WTC11 (cell line): Measurements from ENCODE around the gene MYBPC2. TPM values are rescaled to one million over a fixed set of nuclear protein-coding genes. Genes with fewer than 3 reads are reported as not detected.
"Not testable (repeated sequence)": the region's sequence is repeated elsewhere in the genome, so short reads cannot be mapped to it uniquely, and the experiment has no call there.

ENCODE experiments used
- ATAC-seq: fragments of 200-7000 bp; cut with Tn5 transposase; 2 replicates; pipeline ENCODE4 v1.10.0; 2021; ENCODE audit warnings: mild to moderate bottlenecking, moderate library complexity
- CTCF ChIA-PET: fragments of 300-600 bp; sonication (Branson Sonifier 250); formaldehyde crosslinking; loops from one replicate; lab custom pipeline; 2021; ENCODE audit warnings: antibody characterized with exemption; lab: Charles Lee
- POLR2A ChIA-PET: fragments of 350-600 bp; sonication (Branson Sonifier 250); formaldehyde crosslinking; loops from one replicate; lab custom pipeline; 2021; ENCODE audit warnings: antibody characterized with exemption; lab: Charles Lee
- DNase-seq: peaks from one replicate; pipeline ENCODE4 v3.0.0; 2021; ENCODE audit warnings: low spot score
- H3K27ac Mint-ChIP-seq: 2 replicates; pipeline ENCODE4 v1.8.0; 2021; ENCODE audit warnings: mixed read lengths
- H3K27me3 Mint-ChIP-seq: 2 replicates; pipeline ENCODE4 v1.8.0; 2021; ENCODE audit warnings: low read depth, mild to moderate bottlenecking, moderate library complexity, mixed read lengths
- H3K36me3 Mint-ChIP-seq: 2 replicates; pipeline ENCODE4 v1.8.0; 2021; ENCODE audit warnings: mixed read lengths
- H3K4me1 Mint-ChIP-seq: 2 replicates; pipeline ENCODE4 v1.8.0; 2022; ENCODE audit warnings: mixed read lengths
- H3K4me3 Mint-ChIP-seq: 2 replicates; pipeline ENCODE4 v1.8.0; 2021; ENCODE audit warnings: mild to moderate bottlenecking, moderate library complexity, mixed read lengths
- H3K9me3 Mint-ChIP-seq: 2 replicates; pipeline ENCODE4 v1.8.0; 2021; ENCODE audit warnings: mixed read lengths
- CREB1 ChIP-seq: sonication (generic); formaldehyde crosslinking; IDR thresholded peaks from 2 replicates; pipeline ENCODE4 v1.8.0; 2023; ENCODE audit warnings: mild to moderate bottlenecking, missing genetic modification reagents
- FOXP1 ChIP-seq: sonication (generic); formaldehyde crosslinking; IDR thresholded peaks from 2 replicates; pipeline ENCODE4 v1.8.0; 2022; ENCODE audit warnings: missing genetic modification reagents, mild to moderate bottlenecking, moderate library complexity, borderline replicate concordance
- MXD4 ChIP-seq: fragments of 250-450 bp; sonication (Bioruptor Pico); IDR thresholded peaks from 2 replicates; pipeline ENCODE4 v1.8.0; 2021; ENCODE audit warnings: mild to moderate bottlenecking, moderate library complexity, borderline replicate concordance
- MYBL2 ChIP-seq: sonication (generic); formaldehyde crosslinking; IDR thresholded peaks from 2 replicates; pipeline ENCODE4 v1.8.1; 2023; ENCODE audit warnings: mild to moderate bottlenecking, moderate library complexity, missing genetic modification reagents
- NR1H2 ChIP-seq: sonication (generic); formaldehyde crosslinking; IDR thresholded peaks from 2 replicates; pipeline ENCODE4 v1.9.0; 2021; ENCODE audit warnings: mild to moderate bottlenecking, moderate library complexity, missing genetic modification reagents
- NR2C2 ChIP-seq: sonication (generic); formaldehyde crosslinking; IDR thresholded peaks from 2 replicates; pipeline ENCODE4 v1.8.0; 2022; ENCODE audit warnings: mild to moderate bottlenecking, missing genetic modification reagents
- RORB ChIP-seq: fragments of 250-450 bp; sonication (Bioruptor Pico); IDR thresholded peaks from 2 replicates; pipeline ENCODE4 v1.9.0; 2021; ENCODE audit warnings: mild to moderate bottlenecking
- SMAD3 ChIP-seq: sonication (generic); formaldehyde crosslinking; IDR thresholded peaks from 2 replicates; pipeline ENCODE4 v1.8.0; 2022; ENCODE audit warnings: missing genetic modification reagents, mild to moderate bottlenecking, borderline replicate concordance
- ZNF263 ChIP-seq: sonication (generic); formaldehyde crosslinking; IDR thresholded peaks from 2 replicates; pipeline ENCODE4 v1.8.1; 2022; ENCODE audit warnings: low read depth, mild to moderate bottlenecking, moderate library complexity, missing genetic modification reagents
- ZNF671 ChIP-seq: fragments of 250-450 bp; sonication (Bioruptor Pico); IDR thresholded peaks from 2 replicates; pipeline ENCODE4 v1.8.0; 2021; ENCODE audit warnings: mild to moderate bottlenecking
- total RNA-seq: library from RNA; stranded (reverse); gene quantifications from 3 replicates; pipeline ENCODE4 v1.2.3, GENCODE V29; 2021
- TF ChIP-seq, protein P1 (sequence below): sonication (generic); formaldehyde crosslinking; IDR thresholded peaks from 2 replicates; pipeline ENCODE4 v1.8.1; 2023; ENCODE audit warnings: mild to moderate bottlenecking, missing genetic modification reagents, moderate library complexity
- TF ChIP-seq, protein P2 (sequence below): fragments of 250-450 bp; sonication (Bioruptor Pico); IDR thresholded peaks from 2 replicates; pipeline ENCODE4 v1.9.0; 2021; ENCODE audit warnings: mild to moderate bottlenecking
- TF ChIP-seq, protein P3 (sequence below): sonication (generic); formaldehyde crosslinking; IDR thresholded peaks from 2 replicates; pipeline ENCODE4 v1.8.1; 2022; ENCODE audit warnings: low read depth, missing genetic modification reagents, borderline replicate concordance
- TF ChIP-seq, protein P4 (sequence below): sonication (generic); formaldehyde crosslinking; IDR thresholded peaks from 2 replicates; pipeline ENCODE4 v1.8.0; 2023; ENCODE audit warnings: missing genetic modification reagents, mild to moderate bottlenecking, borderline replicate concordance

Gene MYBPC2
- total RNA-seq, 1 experiment from 2014 or later: 2.6 TPM

DNA sequence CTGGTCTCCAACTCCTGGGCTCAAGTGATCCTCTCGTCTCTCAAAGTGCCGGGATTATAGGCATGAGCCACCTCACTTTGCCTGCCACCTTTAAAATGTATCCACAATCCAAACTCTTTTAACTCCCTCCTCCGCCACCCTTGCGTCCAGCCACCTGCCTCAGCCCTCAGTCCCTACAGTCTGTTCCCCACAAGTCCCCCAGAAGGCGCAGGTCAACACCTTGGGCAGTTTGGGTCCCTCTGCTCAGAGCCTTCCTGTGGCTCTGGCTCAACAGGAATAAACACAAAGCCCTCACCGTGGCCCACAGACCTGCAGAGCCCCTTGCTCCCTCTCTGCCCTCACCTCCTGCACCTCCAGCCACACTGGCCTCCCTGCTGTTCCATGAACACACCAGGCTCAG lies 36.1 kb downstream of the MYBPC2 start:
- Mint-ChIP-seq H3K4me3 (no peak overlapping the region), H3K27ac (no peak overlapping the region), H3K4me1 (peaks cover 7% of the 10 kb centered on the region), H3K36me3 (no peaks in the 10 kb centered on the region), H3K9me3 (peaks cover 7% of the 10 kb centered on the region), H3K27me3 (peaks cover 4% of the 10 kb centered on the region)
- CTCF ChIA-PET: interaction anchor here (0.6 kb wide), 1 partner anchor 392 kb away, joined by 4 read pairs; no protein-coding TSS in a partner anchor
- DNase-seq (no peak), ATAC-seq (no peak)
- no peak for TF ChIP-seq MYBL2 (CRISPR knock-in tag)
- TF ChIP-seq, protein P1, sequence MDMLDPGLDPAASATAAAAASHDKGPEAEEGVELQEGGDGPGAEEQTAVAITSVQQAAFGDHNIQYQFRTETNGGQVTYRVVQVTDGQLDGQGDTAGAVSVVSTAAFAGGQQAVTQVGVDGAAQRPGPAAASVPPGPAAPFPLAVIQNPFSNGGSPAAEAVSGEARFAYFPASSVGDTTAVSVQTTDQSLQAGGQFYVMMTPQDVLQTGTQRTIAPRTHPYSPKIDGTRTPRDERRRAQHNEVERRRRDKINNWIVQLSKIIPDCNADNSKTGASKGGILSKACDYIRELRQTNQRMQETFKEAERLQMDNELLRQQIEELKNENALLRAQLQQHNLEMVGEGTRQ (CRISPR knock-in tag): no peak
- TF ChIP-seq, protein P2, sequence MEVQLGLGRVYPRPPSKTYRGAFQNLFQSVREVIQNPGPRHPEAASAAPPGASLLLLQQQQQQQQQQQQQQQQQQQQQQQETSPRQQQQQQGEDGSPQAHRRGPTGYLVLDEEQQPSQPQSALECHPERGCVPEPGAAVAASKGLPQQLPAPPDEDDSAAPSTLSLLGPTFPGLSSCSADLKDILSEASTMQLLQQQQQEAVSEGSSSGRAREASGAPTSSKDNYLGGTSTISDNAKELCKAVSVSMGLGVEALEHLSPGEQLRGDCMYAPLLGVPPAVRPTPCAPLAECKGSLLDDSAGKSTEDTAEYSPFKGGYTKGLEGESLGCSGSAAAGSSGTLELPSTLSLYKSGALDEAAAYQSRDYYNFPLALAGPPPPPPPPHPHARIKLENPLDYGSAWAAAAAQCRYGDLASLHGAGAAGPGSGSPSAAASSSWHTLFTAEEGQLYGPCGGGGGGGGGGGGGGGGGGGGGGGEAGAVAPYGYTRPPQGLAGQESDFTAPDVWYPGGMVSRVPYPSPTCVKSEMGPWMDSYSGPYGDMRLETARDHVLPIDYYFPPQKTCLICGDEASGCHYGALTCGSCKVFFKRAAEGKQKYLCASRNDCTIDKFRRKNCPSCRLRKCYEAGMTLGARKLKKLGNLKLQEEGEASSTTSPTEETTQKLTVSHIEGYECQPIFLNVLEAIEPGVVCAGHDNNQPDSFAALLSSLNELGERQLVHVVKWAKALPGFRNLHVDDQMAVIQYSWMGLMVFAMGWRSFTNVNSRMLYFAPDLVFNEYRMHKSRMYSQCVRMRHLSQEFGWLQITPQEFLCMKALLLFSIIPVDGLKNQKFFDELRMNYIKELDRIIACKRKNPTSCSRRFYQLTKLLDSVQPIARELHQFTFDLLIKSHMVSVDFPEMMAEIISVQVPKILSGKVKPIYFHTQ: no peak
- TF ChIP-seq RORB (CRISPR knock-in tag): no peak
- TF ChIP-seq CREB1 (CRISPR knock-in tag): no peak
- no peak for TF ChIP-seq NR2C2 (CRISPR knock-in tag)
- TF ChIP-seq ZNF671: no peak
- no peak for TF ChIP-seq FOXP1 (CRISPR knock-in tag)
- TF ChIP-seq, protein P3, sequence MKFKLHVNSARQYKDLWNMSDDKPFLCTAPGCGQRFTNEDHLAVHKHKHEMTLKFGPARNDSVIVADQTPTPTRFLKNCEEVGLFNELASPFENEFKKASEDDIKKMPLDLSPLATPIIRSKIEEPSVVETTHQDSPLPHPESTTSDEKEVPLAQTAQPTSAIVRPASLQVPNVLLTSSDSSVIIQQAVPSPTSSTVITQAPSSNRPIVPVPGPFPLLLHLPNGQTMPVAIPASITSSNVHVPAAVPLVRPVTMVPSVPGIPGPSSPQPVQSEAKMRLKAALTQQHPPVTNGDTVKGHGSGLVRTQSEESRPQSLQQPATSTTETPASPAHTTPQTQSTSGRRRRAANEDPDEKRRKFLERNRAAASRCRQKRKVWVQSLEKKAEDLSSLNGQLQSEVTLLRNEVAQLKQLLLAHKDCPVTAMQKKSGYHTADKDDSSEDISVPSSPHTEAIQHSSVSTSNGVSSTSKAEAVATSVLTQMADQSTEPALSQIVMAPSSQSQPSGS (CRISPR knock-in tag): no peak
- no peak for TF ChIP-seq NR1H2 (CRISPR knock-in tag)
- TF ChIP-seq, protein P4, sequence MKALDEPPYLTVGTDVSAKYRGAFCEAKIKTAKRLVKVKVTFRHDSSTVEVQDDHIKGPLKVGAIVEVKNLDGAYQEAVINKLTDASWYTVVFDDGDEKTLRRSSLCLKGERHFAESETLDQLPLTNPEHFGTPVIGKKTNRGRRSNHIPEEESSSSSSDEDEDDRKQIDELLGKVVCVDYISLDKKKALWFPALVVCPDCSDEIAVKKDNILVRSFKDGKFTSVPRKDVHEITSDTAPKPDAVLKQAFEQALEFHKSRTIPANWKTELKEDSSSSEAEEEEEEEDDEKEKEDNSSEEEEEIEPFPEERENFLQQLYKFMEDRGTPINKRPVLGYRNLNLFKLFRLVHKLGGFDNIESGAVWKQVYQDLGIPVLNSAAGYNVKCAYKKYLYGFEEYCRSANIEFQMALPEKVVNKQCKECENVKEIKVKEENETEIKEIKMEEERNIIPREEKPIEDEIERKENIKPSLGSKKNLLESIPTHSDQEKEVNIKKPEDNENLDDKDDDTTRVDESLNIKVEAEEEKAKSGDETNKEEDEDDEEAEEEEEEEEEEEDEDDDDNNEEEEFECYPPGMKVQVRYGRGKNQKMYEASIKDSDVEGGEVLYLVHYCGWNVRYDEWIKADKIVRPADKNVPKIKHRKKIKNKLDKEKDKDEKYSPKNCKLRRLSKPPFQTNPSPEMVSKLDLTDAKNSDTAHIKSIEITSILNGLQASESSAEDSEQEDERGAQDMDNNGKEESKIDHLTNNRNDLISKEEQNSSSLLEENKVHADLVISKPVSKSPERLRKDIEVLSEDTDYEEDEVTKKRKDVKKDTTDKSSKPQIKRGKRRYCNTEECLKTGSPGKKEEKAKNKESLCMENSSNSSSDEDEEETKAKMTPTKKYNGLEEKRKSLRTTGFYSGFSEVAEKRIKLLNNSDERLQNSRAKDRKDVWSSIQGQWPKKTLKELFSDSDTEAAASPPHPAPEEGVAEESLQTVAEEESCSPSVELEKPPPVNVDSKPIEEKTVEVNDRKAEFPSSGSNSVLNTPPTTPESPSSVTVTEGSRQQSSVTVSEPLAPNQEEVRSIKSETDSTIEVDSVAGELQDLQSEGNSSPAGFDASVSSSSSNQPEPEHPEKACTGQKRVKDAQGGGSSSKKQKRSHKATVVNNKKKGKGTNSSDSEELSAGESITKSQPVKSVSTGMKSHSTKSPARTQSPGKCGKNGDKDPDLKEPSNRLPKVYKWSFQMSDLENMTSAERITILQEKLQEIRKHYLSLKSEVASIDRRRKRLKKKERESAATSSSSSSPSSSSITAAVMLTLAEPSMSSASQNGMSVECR (CRISPR knock-in tag): no peak
- no peak for TF ChIP-seq SMAD3 (CRISPR knock-in tag)
- TF ChIP-seq ZNF263 (CRISPR knock-in tag): no peak
- no peak for TF ChIP-seq MXD4 (CRISPR knock-in tag)
- POLR2A ChIA-PET: no interaction called here

DNA sequence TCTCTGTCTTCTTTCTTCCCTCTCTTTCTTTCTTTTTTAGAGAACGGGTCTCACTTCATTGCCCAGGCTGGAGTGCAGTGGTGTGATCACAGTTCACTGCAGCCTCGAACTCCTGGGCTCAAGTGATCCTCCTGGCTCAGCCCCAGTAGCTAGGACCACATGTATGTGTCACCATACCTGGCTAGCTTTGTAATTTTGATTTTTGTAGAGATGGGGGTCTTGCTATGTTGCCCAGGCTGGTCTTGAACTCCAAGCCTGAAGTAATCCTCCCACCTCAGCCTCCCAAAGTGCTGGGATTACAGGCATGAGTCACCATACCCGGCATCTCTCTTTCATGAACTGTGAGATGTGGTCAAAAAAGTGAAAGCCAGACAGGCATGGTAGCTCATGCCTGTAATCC lies 40.6 kb downstream of the MYBPC2 start:
- not testable (repeated sequence) for H3K4me1 Mint-ChIP-seq, H3K27ac Mint-ChIP-seq, H3K4me3 Mint-ChIP-seq, ATAC-seq, DNase-seq, H3K27me3 Mint-ChIP-seq
- POLR2A ChIA-PET: interaction anchor here (0.6 kb wide), 1 partner anchor 545 kb away, joined by 3 read pairs; no protein-coding TSS in a partner anchor
- peaks cover 14% of the 10 kb centered on the region for H3K9me3 Mint-ChIP-seq
- peaks cover 15% of the 10 kb centered on the region for H3K36me3 Mint-ChIP-seq
- CTCF ChIA-PET: interaction anchor here (1.2 to 2.3 kb wide), 3 partner anchors 8 to 83 kb away, joined by 3 to 13 read pairs (median 3); no protein-coding TSS in a partner anchor
